Fibroblast of peridontal ligament (primary cell): ENCODE results near the gene FAM110C.
"Not testable (repeated sequence)": the region's sequence is repeated elsewhere in the genome, so short reads cannot be mapped to it uniquely, and the experiment has no call there.

Source experiments
- DNase-seq: peaks from one replicate; pipeline ENCODE4 v3.0.0-alpha.2; 2010; ENCODE audit errors: extremely low read depth

FAM110C gene

DNA sequence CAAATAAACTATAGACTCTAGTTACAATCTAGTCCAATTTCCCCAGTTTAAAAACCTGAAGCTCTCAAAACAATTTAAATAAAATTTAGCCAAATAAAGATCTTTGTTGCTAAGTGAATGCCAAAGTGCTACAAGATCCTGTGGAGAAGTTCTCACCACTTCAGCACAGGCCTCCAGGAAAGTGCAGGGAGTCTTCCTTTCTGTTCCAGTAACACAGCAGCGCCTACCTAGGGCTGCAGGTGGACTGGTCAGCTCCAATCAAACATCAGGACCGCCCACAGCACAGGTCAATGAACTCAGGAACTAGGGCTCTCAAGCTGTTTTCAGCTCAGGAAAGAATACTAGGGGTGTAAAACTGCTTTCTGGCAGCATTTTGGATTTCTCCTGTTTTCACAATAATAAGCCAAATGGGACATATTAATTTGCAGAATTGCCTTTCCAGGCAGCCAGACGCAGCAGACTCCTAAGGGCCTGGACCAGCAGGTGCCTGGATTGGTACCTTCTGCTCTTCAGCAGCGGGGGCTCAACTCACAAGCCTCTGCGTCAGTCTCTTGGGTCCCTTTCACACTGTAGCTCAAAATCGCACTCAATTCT, 1.5 kb downstream of the FAM110C start:
- no peak for DNase-seq

DNA sequence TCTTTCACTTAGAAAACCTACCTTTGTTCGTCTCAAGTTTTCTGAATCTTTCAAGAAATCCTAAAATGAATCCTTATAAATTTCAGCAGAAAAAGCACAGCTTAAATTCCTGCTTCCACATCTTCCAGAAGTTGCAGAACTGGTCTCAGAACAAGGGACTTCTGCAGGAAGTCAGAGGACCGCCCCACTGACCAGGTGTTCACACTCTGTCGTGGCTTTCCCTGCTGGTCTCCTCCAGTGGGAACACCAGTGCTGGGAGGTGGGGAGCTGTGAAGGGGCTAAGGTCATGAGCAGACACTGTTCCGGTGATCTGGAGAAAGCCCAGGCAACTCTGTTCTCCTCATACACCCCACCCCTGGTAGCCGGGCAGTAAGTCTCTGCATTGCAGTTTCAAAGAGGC, 3.5 kb downstream of the FAM110C start:
- DNase-seq: no peak

DNA sequence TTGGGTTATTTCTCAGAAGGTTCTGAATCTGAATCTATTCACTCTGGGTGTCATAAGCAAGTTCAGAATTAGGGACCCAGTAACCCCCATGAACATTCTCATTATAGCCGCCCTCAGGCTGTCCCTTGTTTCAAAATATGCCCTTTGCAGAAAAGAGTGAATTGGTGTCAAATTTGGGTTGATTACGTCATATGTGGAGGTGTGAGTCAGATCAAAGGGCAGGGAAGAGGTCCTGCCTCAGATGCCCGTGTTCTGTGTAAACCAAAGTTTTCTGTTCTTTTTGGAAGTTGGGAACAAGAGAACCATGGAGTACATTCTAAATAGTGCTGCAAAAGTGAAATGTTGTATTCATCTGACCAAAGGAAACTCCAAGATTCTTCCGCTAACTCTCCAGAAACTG, 5.8 kb downstream of the FAM110C start:
- no peak for DNase-seq

DNA sequence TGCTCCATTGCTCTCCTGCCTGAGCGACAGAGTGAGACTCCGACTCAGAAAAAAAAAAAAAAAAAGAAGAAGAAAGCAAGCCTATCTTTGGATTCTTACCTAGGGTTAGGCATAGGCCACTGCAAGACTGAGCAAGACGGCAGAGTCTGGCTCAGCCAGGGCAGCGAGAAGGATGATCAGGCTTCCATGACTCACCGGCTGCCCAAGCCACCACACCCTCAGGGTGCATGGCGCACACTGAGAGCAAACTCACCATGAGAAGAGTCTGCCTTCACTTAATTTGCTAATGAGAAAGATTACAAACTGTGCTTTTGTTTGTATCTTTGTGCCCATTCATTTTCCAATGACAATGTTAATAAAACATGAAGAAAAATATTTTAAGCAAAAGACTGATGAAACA, 8.2 kb downstream of the FAM110C start:
- no peak for DNase-seq

DNA sequence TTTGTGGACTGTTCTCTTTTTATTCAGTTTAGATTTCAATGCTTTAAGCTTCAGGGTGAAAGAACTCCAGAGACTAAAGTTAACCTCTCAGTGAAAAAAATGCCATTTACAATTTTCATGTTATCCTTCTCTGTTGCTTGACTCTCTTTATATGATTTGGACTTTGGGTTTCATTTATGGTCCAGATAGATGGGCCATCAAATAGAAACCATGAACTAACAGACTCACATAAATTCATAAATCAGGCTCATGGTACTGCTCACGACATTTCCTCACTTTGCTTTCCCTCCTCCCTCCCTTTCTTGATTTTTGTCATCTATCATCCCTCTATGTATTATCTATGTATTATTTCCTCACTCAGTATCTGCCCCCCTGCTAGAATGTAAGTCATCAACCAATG, 10.0 kb downstream of the FAM110C start:
- DNase-seq: no peak

DNA sequence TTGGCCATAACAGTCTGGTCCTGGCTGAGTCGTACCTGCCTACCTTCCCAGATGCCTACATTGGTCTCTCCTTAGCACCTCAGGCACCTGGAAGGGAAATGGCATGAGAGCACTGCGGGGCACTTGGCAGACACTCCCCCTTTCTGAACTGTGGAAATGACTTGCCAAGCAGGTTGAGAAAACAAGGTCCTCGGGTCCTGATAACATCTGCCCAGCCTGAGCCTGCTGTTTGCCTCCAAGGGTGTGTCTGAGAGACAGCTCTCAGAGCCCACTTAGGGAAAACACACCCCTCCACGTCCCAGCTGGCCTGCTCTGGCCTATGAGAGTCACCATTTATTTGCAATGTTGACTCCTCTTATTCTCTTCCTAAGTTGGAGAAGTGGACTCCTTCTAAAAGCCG, 10.5 kb downstream of the FAM110C start:
- no peak for DNase-seq

DNA sequence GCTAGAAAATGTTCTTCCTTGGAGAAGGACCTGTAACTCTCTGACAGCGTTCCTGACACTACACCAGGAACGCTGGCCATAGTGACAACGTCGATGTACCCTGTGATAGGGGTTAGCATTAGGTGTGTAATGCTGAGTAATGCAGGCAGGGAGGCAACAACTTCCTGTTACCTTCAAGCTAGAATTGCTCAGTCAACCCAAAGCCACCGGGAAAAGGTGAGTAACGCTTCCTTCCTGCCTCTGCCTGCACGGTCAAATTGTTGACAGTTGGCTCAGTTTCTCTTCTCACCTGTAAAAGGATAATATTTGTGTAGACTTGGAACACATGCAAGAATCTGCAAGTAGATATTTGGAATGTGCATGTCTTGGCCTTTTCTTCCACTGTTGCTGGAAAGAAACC, 12.7 kb downstream of the FAM110C start:
- DNase-seq: no peak

DNA sequence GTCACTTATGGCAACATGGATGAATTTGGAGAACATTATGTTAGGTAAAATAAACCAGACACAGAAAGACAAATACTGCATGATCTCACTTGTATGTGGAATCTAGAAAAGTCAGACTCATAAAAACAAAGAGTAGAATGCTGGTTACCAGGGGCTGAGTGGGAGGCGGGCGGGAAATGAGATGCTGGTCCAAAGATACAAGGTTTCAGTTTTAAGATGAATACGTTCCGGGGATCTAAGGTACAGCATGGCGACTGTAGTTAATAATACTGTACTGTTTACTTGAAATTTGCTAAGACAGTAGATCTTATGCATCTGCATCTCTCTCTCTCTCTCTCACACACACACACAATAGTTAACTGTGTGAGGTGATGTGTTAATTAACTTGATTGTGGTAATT, 14.2 kb downstream of the FAM110C start:
- DNase-seq: no peak

DNA sequence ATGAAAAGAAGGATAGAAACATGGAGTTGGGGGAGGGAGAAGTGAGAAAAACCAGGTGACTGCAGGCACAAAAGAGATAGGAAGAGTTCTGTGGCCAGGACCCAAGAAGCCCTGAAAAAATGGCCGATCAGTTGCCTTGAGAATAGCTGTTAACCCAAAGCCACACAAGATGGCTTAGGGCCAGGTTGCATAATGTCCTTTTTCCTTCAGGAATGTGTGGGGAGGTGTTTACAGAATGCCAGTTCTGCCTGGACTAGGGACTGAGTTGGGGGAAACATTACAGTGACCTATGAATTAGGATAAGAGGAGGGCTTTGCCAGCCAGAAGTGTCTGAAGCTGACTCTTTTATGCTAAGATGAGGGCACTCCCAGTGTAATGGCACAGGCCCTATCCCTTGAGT, 17.1 kb downstream of the FAM110C start:
- DNase-seq: no peak

DNA sequence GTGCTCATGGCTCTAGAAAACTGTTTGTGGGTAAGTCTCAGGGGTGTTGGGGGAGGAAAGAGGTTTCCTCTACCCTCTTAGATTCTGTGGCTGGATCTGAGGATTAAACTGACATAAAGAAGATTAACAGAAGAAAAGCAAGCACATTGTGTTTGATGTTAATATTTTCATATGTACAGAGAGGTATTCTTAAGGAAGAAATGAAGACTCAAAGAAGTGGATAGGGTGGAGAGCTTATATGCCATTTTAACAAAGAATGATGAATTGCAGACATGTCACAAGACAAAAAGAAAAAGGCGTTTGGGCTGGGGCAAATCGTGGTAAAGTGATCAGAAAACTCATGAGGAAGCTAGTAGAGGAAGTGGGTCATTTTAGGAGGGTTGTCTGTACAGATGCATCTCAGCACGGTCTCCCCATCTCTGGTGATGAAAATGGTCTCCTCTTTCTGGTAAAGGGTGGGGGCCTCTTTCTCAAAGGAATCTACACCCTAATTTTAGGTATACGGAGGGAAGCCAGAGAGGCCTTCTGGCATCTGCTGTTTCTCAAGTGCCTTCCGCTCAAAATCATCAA, 17.8 kb downstream of the FAM110C start:
- DNase-seq: no peak

DNA sequence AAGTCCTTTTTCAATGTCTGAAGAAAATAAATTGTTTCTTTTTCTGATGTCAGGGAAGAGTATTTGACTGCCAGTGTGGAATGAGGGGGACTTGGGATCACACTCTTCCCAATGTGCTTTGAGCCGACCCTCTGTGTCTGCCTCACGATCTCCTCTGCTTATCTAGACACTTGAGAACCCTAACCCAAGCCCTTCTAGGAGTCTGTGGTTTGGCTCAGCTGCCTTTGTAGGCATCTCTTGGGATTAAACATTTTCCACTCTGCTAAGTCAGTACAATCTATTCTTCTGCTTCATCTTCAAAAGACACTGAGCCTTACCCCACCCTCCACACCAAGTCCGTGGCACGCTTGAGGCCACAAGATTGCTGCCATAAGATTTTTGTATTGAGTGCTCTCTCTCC, 19.4 kb downstream of the FAM110C start:
- no peak for DNase-seq

DNA sequence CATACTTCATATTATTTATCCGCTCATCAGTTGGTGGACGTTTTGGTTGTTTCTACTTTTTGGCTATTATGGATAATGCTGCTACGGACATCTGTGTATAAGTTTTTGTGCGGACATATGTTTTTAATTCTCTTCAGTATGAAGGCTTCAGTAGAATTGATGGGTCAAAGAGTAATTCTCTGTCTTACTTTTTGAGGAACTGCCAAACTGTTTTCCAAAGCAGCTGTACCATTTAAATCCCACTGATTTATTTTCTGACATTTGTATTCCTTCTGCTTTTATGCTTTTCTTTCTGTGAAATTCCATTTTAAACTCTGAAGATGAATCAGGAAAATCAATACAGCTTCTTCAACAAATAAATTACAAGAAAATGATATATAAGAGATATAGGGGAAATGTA, 20.8 kb downstream of the FAM110C start:
- DNase-seq: no peak

DNA sequence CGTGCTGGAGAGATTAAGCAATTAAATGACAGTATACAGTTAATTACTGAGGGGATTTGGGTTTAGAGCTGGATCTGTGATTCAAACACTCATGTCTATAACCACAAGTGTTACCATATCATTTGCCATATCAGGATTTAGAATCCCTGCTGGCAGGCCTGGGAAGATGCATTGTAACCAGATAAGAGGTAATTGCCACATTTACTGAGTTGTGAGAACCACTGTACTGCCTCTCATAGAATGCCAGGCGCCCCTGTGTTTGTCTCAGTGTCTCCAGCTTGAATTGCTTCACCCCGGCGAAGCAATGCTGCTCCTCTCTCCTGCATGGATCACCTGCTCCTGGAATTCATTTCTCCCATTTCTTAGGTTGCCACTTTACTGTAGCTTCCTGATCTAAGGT, 21.7 kb downstream of the FAM110C start:
- DNase-seq: not testable (repeated sequence)

DNA sequence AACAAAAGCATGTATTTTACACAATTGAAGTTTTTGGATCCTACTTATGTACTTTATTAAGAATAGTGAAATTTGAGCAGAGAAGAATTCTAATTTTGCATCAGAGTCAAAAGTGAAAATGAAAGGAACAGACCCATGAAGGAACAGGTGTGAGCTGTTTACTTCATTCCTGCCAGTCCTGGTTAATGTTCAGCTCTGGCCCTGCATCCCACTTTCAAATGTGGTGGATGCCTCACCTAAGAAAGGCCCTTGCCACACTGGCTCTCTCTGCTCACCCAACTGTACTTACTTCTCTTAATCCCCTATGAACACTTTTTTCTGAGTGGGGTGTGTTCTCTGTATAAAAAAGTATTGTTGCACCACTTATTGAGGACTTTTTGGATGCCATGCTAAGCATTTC, 22.2 kb downstream of the FAM110C start:
- DNase-seq: no peak

DNA sequence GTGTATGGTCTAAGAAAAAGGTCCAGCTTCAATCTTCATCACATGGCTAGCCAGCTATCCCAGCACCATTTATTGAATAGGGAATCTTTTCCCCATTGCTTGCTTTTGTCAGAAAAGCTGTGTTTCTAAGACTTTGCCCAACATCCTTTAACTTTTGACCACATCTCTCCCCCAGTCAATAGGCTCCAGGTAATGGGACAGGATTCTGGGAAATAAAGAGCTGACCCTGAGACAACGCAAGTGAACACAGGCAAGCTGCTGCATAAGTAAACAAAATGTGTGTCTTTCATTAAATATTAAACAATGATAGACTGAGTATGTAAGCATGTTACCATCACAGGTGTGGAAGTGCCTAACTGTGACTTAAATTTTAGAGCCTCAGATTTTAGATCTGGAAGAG, 23.0 kb downstream of the FAM110C start:
- no peak for DNase-seq

DNA sequence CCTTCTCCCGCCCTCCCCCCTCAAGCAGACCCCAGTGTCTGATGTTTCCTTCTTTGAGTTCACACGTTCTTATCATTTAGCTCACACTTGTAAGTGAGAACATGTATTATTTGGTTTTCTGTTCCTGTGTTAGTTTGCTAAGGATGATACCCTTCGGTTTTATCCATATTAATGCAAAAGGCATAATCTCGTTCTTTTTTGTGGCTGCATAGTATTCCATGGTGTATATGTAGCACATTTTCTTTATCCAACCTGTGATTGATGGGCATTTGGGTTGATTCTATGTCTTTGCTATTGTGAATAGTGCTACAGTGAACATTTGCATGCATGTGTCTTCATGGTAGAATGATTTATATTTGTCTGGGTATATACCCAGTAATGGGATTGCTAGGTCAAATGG, 24.1 kb downstream of the FAM110C start:
- DNase-seq: not testable (repeated sequence)

DNA sequence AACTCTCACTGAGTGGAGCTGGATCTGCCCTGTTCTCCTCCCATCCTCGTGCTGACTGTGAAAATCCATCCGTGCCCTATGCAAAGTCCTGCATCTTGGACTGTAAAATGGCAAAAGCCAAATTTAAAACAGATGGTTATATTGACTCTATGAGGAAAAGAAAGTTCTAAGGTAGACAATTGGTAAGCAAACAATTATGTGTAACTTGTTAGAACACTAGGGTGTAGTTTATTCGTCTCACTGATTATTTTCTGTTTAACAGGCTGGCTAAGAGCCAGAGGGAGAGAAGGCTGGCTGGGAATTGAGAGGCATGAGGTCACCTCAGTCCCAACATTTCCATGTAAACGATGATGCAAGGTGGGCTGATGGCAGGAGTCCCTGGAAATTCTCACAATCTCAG, 26.0 kb downstream of the FAM110C start:
- DNase-seq: not testable (repeated sequence)

DNA sequence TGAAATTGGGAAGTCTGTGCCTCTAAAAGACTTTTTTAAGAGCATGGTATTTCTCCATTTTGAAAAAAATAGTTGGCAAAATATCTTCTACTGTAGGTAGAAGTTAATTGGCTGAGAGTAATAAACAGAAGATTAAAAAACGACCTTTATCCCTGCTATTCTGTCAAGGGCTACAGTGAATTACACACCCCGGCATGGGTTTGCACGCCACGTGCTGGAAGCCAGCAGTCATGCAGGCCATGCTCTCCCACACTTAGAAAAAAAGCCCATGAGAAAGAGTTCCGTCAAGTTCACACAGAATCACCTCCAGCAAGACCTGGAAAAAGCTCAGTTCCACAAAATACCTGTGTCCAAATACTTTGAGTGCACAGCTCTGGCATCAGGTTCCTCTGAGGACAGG, 26.8 kb downstream of the FAM110C start:
- no peak for DNase-seq

DNA sequence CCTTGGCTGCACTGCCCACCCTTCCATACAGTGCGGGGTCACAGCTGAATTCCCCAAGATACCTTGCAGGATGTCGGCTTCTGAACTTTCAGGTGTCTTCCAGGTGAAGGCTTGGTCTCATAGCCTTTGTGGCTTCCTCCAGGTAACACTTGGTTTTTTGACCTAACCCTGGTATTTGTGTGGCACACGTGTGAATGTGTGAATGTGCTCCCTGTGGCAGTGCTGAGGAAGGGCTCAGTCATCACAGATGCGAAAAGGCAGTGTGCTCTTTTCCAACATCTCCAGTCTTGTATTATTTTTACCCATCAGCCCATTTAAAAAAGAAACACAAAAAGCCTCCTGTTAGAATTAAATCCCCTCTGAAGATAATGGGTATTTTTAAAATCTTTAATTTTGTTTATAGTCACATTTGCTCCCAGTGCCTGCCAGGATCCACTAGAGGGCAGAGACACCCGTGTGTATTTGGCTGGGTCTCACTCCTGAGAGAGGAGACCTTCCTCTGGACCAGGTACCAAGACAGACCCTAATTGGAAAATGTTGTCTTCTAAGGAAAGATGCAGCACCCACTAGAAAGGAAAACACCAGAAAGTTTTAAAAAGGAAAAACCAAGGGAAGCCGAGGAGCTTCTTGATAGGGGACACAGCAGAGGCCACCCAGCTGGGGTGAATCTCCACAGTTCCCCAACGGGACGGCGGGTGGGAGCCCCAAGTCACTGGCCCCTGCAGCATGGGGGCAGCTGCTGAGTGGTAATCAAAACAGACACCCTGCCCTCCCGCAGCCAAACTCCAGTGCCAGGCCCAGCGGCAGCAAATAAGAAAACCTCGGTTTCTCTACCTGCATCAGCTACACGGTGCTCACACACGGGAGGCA, 27.7 kb downstream of the FAM110C start:
- no peak for DNase-seq

DNA sequence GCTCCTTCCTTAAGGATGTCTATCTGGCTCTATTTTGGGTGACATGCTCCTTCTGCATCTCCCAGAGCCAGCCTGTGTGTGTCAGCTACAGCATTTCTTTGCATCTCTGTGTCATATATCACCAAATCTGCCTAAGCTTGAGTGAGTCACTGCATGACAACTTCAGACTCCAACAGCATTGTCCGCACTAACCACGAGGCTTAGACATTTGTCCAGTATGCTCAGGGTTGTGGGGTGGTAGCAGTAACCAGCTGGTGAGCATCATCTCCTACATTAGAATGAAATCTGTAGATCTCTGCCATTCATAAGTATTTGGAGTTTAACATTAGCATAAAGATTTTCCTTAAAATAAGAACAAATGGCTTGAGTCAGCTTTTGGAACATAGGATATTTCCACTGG, 30.4 kb downstream of the FAM110C start:
- not testable (repeated sequence) for DNase-seq

DNA sequence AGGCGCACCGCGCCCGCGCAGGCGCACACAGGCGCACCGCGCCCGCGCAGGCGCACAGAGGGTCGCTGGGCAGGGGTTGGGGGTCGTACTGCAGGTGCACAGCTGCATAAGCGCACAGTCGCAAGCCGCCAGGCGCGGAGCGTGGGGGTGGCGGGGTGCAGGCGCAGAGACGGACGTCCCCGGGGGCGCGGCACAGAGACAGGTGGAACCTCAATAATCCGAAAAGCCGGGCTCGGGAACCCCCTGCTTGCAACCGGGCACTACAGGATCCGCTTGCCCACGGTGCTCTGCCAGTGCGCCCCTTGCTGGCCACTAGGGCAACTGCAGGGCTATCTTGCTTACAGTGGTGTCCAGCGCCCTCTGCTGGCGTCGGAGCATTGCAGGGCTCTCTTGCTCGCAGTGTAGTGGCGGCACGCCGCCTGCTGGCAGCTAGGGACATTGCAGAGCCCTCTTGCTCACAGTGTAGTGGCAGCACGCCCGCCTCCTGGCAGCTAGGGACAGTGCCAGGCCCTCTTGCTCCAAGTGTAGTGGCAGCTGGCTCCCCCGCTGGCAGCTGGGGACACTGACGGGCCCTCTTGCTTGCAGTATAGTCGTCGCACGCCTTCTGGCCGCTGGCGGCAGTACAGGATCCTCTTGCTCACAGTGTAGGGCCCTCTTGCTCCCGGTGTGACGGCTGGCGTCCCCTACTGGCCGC, 34.9 kb downstream of the FAM110C start:
- peak; percentile 2 for DNase-seq

DNA sequence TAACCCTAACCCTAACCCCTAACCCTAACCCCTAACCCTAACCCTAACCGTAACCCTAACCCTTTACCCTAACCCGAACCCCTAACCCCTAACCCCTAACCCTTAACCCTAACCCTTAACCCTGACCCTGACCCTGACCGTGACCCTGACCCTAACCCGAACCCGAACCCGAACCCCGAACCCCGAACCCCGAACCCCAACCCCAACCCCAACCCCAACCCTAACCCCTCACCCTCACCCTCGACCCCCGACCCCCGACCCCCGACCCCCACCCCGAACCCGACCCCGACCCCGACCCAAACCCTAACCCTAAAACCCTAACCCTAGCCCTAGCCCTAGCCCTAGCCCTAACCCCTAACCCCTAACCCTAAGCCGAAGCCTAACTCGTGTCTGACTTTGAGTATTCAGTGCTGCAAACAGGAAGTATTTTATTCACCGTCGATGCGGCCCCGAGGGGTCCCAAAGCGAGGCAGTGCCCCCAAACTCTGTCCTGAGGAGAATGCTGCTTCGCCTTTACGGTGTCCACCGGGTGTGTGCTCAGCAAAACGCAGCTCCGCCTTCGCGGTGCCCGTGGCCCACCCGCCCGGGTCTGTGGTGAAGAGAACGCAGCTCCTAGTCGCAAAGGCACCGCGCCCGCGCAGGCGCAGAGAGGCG, 36.0 kb downstream of the FAM110C start:
- DNase-seq: no peak
